Progenitor cell of endocrine pancreas (in vitro differentiated cells): ENCODE measurements around the gene DENND6A. TPM values are rescaled to one million over a fixed set of nuclear protein-coding genes. Genes with fewer than 3 reads are reported as not detected.

Source experiments
- DNase-seq: peaks from one replicate; pipeline ENCODE4 v3.0.0; 2021; ENCODE audit warnings: low spot score; ENCODE audit not compliant: unreplicated experiment
- H3K27ac Mint-ChIP-seq: 2 replicates; pipeline ENCODE4 v1.8.0; 2021; ENCODE audit warnings: mild to moderate bottlenecking, moderate library complexity, mixed read lengths
- H3K27me3 Mint-ChIP-seq: 2 replicates; pipeline ENCODE4 v1.8.0; 2021; ENCODE audit warnings: mixed read lengths
- H3K36me3 Mint-ChIP-seq: 2 replicates; pipeline ENCODE4 v1.8.0; 2022; ENCODE audit warnings: mixed read lengths; ENCODE audit not compliant: insufficient read depth
- H3K4me1 Mint-ChIP-seq: 2 replicates; pipeline ENCODE4 v1.8.0; 2021; ENCODE audit warnings: low read depth, mixed read lengths
- H3K4me3 Mint-ChIP-seq: 2 replicates; pipeline ENCODE4 v1.8.0; 2021; ENCODE audit warnings: low read depth, mild to moderate bottlenecking, moderate library complexity, mixed read lengths
- H3K9me3 Mint-ChIP-seq: 2 replicates; pipeline ENCODE4 v1.8.0; 2021; ENCODE audit warnings: low read depth, mixed read lengths
- total RNA-seq: library from RNA; stranded (reverse); gene quantifications from 2 replicates; pipeline ENCODE4 v1.2.1, GENCODE V29; 2021
- TF ChIP-seq, protein P1 (sequence below): fragments of 200-600 bp; sonication (generic); IDR thresholded peaks from one replicate; pipeline ENCODE4 v1.5.0; 2021; ENCODE audit warnings: antibody characterized with exemption, mild to moderate bottlenecking; ENCODE audit not compliant: unreplicated experiment

Gene DENND6A
- total RNA-seq, 1 donor from 2014 or later: 29.1 TPM

DNA sequence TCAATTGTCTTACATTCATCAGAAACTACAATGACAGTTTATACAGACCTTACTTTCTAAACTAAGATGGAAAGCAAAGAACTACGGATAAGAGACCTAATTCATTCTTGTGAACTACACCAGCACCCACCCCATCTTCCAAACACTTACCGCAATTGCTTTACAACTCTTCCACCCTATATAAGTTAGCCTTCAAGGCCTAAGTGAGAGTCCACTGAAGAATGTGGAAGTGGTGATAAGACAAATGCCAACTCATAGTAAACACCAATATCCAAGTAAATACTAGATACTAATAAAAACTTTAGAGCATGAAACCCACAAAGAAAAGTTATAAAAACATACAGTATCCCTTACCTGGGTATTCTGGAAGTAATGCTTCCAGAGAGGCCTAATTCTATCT is 109.3 kb downstream of the DENND6A start:
- H3K27ac Mint-ChIP-seq: peak overlapping the region; percentile 56
- DNase-seq: no peak
- TF ChIP-seq, protein P1, sequence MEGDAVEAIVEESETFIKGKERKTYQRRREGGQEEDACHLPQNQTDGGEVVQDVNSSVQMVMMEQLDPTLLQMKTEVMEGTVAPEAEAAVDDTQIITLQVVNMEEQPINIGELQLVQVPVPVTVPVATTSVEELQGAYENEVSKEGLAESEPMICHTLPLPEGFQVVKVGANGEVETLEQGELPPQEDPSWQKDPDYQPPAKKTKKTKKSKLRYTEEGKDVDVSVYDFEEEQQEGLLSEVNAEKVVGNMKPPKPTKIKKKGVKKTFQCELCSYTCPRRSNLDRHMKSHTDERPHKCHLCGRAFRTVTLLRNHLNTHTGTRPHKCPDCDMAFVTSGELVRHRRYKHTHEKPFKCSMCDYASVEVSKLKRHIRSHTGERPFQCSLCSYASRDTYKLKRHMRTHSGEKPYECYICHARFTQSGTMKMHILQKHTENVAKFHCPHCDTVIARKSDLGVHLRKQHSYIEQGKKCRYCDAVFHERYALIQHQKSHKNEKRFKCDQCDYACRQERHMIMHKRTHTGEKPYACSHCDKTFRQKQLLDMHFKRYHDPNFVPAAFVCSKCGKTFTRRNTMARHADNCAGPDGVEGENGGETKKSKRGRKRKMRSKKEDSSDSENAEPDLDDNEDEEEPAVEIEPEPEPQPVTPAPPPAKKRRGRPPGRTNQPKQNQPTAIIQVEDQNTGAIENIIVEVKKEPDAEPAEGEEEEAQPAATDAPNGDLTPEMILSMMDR: no peak
- no peaks in the 10 kb centered on the region for H3K9me3 Mint-ChIP-seq
- peaks cover 15% of the 10 kb centered on the region for H3K36me3 Mint-ChIP-seq
- no peak overlapping the region for H3K4me3 Mint-ChIP-seq
- no peaks in the 10 kb centered on the region for H3K27me3 Mint-ChIP-seq
- H3K4me1 Mint-ChIP-seq: peaks cover 22% of the 10 kb centered on the region

DNA sequence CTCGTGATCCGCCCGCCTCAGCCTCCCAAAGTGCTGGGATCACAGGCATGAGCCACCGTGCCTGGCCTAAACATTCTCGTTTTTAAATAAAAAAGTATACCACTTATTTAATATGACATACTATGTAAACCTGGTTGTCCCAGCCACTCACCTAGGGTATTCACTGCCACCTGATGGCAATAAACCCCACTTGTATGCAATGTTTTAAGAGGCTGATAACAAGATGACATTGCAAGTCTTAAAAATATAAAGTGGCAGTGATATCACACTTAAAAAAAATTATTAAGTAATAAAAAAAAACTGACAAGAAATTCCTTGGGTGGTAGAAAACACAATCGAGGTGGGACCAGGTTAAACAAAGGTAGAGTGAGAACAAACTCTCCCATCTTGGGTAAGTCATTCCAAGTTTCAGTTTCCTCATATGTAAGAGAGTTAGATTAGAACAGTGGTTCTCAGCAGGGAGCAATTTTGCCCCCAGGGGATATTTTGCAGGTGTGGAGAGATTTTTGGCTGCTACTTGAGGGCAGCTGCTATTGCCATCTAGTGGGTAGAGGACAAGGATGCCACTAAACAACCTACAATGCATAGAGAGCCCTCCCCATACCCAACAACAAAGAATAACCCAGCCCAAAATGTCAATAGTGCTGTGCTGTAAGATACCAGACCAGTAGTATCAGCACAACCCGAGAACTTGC is 110.3 kb downstream of the DENND6A start:
- DNase-seq: no peak
- TF ChIP-seq, protein P1: peak; percentile 26
- H3K27me3 Mint-ChIP-seq: no peaks in the 10 kb centered on the region
- H3K4me3 Mint-ChIP-seq: no peak overlapping the region
- no peaks in the 10 kb centered on the region for H3K9me3 Mint-ChIP-seq
- peak overlapping the region; percentile 56 for H3K27ac Mint-ChIP-seq
- peaks cover 17% of the 10 kb centered on the region for H3K36me3 Mint-ChIP-seq
- peaks cover 25% of the 10 kb centered on the region for H3K4me1 Mint-ChIP-seq

DNA sequence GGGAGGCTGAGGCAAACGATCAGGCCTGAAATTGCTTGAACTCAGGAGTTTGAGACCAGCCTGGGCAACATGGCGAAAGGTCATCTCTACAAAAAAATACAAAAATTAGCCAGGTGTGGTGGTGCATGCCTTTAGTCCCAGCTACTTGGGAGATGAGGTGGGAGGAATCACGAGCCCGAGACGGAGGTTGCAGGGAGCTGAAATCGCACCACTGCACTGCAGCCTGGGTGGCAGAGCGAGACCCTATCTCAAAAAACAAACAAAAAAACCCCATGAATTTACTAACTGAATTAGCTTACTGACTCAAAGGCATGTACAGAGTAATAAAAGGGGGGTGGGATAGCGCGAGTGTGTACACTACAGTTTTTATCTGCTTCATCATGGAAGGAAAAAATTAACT is 115.1 kb downstream of the DENND6A start:
- Mint-ChIP-seq H3K36me3 (peaks cover 36% of the 10 kb centered on the region), H3K4me3 (no peak overlapping the region), H3K27me3 (no peaks in the 10 kb centered on the region), H3K9me3 (no peaks in the 10 kb centered on the region), H3K27ac (peak overlapping the region; percentile 88), H3K4me1 (peaks cover 19% of the 10 kb centered on the region)
- DNase-seq: no peak
- TF ChIP-seq, protein P1: no peak

DNA sequence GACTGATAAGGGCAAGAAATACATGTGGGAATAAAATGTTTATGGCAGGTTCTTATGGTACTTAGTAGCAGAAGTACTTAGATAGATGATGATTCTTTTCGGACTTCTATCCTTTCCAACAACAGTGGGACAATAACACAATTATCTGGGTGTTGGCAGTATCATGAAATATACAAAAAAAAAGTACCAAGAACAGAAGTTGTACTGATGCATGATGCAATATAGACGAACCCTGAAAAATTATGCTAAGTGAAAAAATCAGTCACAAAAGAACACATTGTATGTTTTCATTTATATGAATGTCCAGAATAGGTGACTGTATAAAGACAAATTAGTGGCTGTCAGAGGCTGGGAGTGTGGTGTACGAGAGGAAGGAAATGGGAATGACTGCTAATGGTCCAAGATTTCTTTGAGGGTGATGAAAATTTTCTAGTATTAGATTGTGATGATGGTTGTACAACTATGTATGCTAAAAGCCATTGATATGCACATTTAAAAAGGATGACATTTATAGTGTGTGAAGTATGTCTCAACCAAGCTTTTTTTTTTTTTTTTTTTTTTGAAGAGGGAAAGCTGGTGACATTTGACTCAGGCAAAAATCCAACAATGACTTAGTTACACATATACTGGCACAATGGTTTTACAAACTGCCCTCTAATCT is 116.8 kb downstream of the DENND6A start:
- peaks cover 17% of the 10 kb centered on the region for H3K4me1 Mint-ChIP-seq
- TF ChIP-seq, protein P1: no peak
- H3K27me3 Mint-ChIP-seq: no peaks in the 10 kb centered on the region
- no peak for DNase-seq
- H3K9me3 Mint-ChIP-seq: no peaks in the 10 kb centered on the region
- H3K4me3 Mint-ChIP-seq: no peak overlapping the region
- peak overlapping the region; percentile 55 for H3K27ac Mint-ChIP-seq
- H3K36me3 Mint-ChIP-seq: peaks cover 45% of the 10 kb centered on the region

Other genes with a start within 250 kb of the DENND6A start
- gene DNAH12, start 148.7 kb downstream of the DENND6A start, total RNA-seq: 1.1 and 1.2 TPM in 2 replicates
- gene PDE12, start 136.8 kb downstream of the DENND6A start, total RNA-seq: 14.5 and 15.4 TPM in 2 replicates
- 133 and 134 TPM in 2 replicates for gene ARF4, start 95.7 kb downstream of the DENND6A start, total RNA-seq
- 64.7 and 65.8 TPM in 2 replicates for gene SLMAP, start 63.2 kb upstream of the DENND6A start, total RNA-seq